Keratinocyte (primary cell): ENCODE data around the gene CD79A. TPM values are rescaled to one million over a fixed set of nuclear protein-coding genes. Genes with fewer than 3 reads are reported as not detected.

Experiments used
- DNase-seq: peaks from one replicate; pipeline ENCODE4 v3.0.0-alpha.2; 2011; ENCODE audit warnings: low read depth, missing footprints, low spot score
- FAIRE-seq: peaks from 2 replicates; lab custom pipeline; 2011; peaks lifted over from hg19 to GRCh38; lab: Jason Lieb, UNC
- H2AFZ ChIP-seq: 2 replicates; pipeline ENCODE4 v1.6.0; 2012; ENCODE audit warnings: low read length, control low read depth, inconsistent platforms; ENCODE audit not compliant: control insufficient read depth
- H3K27ac ChIP-seq: 2 replicates; pipeline ENCODE4 v1.5.1; 2011; ENCODE audit warnings: low read length; ENCODE audit not compliant: control insufficient read depth, insufficient read depth
- H3K27me3 ChIP-seq: 3 replicates; pipeline ENCODE4 v1.6.0; 2011; ENCODE audit warnings: low read length; ENCODE audit not compliant: control insufficient read depth, insufficient read depth; ENCODE audit errors: extremely low read depth
- H3K36me3 ChIP-seq, 2 experiments: 2 replicates in 1 of 2; 3 replicates in 1 of 2; pipeline ENCODE4 v1.5.1; 2011; ENCODE audit warnings: low read length in 2 of 2, mild to moderate bottlenecking in 1 of 2; ENCODE audit not compliant: control insufficient read depth in 2 of 2, insufficient read depth in 2 of 2; ENCODE audit errors: extremely low read depth in 1 of 2
- H3K4me1 ChIP-seq: 3 replicates; pipeline ENCODE4 v1.5.1; 2011; ENCODE audit warnings: low read length; ENCODE audit not compliant: control insufficient read depth, insufficient read depth; ENCODE audit errors: extremely low read depth
- H3K4me2 ChIP-seq: 3 replicates; pipeline ENCODE4 v1.6.0; 2011; ENCODE audit warnings: low read depth, low read length; ENCODE audit not compliant: control insufficient read depth, insufficient read depth; ENCODE audit errors: extremely low read depth
- H3K4me3 ChIP-seq, 3 experiments: fragments of 200-600 bp in 1 of 3; sonication (generic) in 1 of 3; 2 replicates in 2 of 3; 3 replicates in 1 of 3; pipeline ENCODE4 v1.5.1; 2011 to 2016; ENCODE audit warnings: low read length in 3 of 3, mild to moderate bottlenecking in 3 of 3, control low read depth in 2 of 3, inconsistent platforms in 1 of 3, low read depth in 1 of 3, mixed read lengths in 1 of 3, mixed run types in 1 of 3, moderate library complexity in 1 of 3; ENCODE audit not compliant: control insufficient read depth in 2 of 3, insufficient read depth in 2 of 3; ENCODE audit errors: extremely low read depth in 1 of 3
- H3K79me2 ChIP-seq: 2 replicates; pipeline ENCODE4 v1.6.0; 2012; ENCODE audit warnings: low read length; ENCODE audit not compliant: control insufficient read depth, insufficient read depth
- H3K9ac ChIP-seq: 3 replicates; pipeline ENCODE4 v1.6.0; 2011; ENCODE audit warnings: low read length; ENCODE audit not compliant: control insufficient read depth, insufficient read depth; ENCODE audit errors: extremely low read depth
- H3K9me1 ChIP-seq: 3 replicates; pipeline ENCODE4 v1.6.0; 2011; ENCODE audit warnings: low read length; ENCODE audit not compliant: control insufficient read depth, insufficient read depth; ENCODE audit errors: extremely low read depth
- H3K9me3 ChIP-seq: 2 replicates; pipeline ENCODE4 v1.5.1; 2012; ENCODE audit warnings: low read depth, low read length; ENCODE audit not compliant: control insufficient read depth
- H4K20me1 ChIP-seq: 3 replicates; pipeline ENCODE4 v1.6.0; 2011; ENCODE audit warnings: low read length; ENCODE audit not compliant: control insufficient read depth, insufficient read depth; ENCODE audit errors: extremely low read depth
- CTCF ChIP-seq, 3 experiments: IDR thresholded peaks in 1 of 3; conservative IDR thresholded peaks in 1 of 3; optimal IDR thresholded peaks in 1 of 3; 2 replicates in 2 of 3; 3 replicates in 1 of 3; pipeline versions ENCODE3 to v1.5.1; 2011; ENCODE audit warnings: low read length in 3 of 3, mild to moderate bottlenecking in 3 of 3, moderate library complexity in 2 of 3, control low read depth in 1 of 3, inconsistent platforms in 1 of 3; ENCODE audit not compliant: insufficient read depth in 2 of 3; ENCODE audit errors: extremely low read depth in 1 of 3
- EZH2 ChIP-seq: IDR thresholded peaks from one replicate; pipeline ENCODE4 v1.6.1; 2012; ENCODE audit warnings: inconsistent platforms, mild to moderate bottlenecking, low read length, moderate library complexity
- dilution Hi-C: fragments of 300-500 bp; cut with MboI; formaldehyde crosslinking; loops from one replicate; pipeline ENCODE4 v1.7.0; 2020; ENCODE audit warnings: low sequenced_read_pairs; ENCODE audit not compliant: extremely low pct_ligation_motif_present
- polyA plus RNA-seq, 5 experiments: library from polyadenylated mRNA; depleted of rRNA in 3 of 5; stranded (reverse) in 3 of 5; stranded (forward) in 1 of 5; unstranded in 1 of 5; fragments of >200 nt; gene quantifications; 1 replicate in 1 of 5; 2 replicates in 3 of 5; 3 replicates in 1 of 5; pipeline versions ENCODE4 v1.2.1 to v1.2.3, GENCODE V29; 2011 to 2012; ENCODE audit warnings: missing spikeins in 2 of 5, low read depth in 1 of 5, low replicate concordance in 1 of 5

Gene CD79A
- polyA plus RNA-seq, 1 donor (not counting 4 experiments of a cell fraction or from before 2014, with no cell fraction given), result 0.07 TPM

GRCh38 chr19:41901707-41902360 is 24.8 kb downstream of the CD79A start:
- Histone ChIP-seq H3K79me2 (no peaks in the 10 kb centered on the region), H3K27ac (no peak overlapping the region), H3K4me3 (no peak overlapping the region), H3K27me3 (no peaks in the 10 kb centered on the region), H3K9me3 (no peaks in the 10 kb centered on the region), H3K4me1 (no peaks in the 10 kb centered on the region), H2AFZ (no peak overlapping the region), H3K4me2 (no peak overlapping the region), H3K36me3 (peaks cover 47 to 57% of the 10 kb centered on the region in 2 experiments), H3K9ac (no peak overlapping the region), H3K9me1 (no peaks in the 10 kb centered on the region), H4K20me1 (peaks cover 5% of the 10 kb centered on the region)
- no peak for TF ChIP-seq CTCF (optimal IDR thresholded peaks at IDR 0.05 in 1 of 3, IDR thresholded peaks at IDR 0.05 in 1 of 3, conservative IDR thresholded peaks at IDR 0.05 in 1 of 3; ENCODE audit: extremely low read depth in 1 of 3, insufficient read depth in 2 of 3, low read length in 3 of 3)
- FAIRE-seq (no peak), DNase-seq (no peak)
- dilution Hi-C loops, result no loop called here

- H3K36me3 ChIP-seq, result peaks cover 49 to 58% of the 10 kb centered on the region in 2 experiments
- dilution Hi-C loops, result no loop called here
- no peak overlapping the region for H3K9ac ChIP-seq
These were observed 25.5 kb downstream of the CD79A start for GRCh38 chr19:41902594-41902993.

More at GRCh38 chr19:41902594-41902993, 25.5 kb downstream of the CD79A start:
- no peaks in the 10 kb centered on the region for H3K9me1 ChIP-seq
- no peak overlapping the region for H3K27ac ChIP-seq
- DNase-seq (no peak), FAIRE-seq (no peak)
- H3K9me3 ChIP-seq, result no peaks in the 10 kb centered on the region
- no peak overlapping the region for H3K4me2 ChIP-seq
- peaks cover 5% of the 10 kb centered on the region for H4K20me1 ChIP-seq
- H2AFZ ChIP-seq, result no peak overlapping the region
- H3K4me3 ChIP-seq, result no peak overlapping the region
- H3K4me1 ChIP-seq, result no peaks in the 10 kb centered on the region
- TF ChIP-seq CTCF (optimal IDR thresholded peaks at IDR 0.05 in 1 of 3, IDR thresholded peaks at IDR 0.05 in 1 of 3, conservative IDR thresholded peaks at IDR 0.05 in 1 of 3; ENCODE audit: extremely low read depth in 1 of 3, insufficient read depth in 2 of 3, low read length in 3 of 3) (no peak), EZH2 (no peak)
- no peaks in the 10 kb centered on the region for H3K27me3 ChIP-seq
- no peaks in the 10 kb centered on the region for H3K79me2 ChIP-seq
